ENCODE data around the gene PAH.

The PAH gene

DNA sequence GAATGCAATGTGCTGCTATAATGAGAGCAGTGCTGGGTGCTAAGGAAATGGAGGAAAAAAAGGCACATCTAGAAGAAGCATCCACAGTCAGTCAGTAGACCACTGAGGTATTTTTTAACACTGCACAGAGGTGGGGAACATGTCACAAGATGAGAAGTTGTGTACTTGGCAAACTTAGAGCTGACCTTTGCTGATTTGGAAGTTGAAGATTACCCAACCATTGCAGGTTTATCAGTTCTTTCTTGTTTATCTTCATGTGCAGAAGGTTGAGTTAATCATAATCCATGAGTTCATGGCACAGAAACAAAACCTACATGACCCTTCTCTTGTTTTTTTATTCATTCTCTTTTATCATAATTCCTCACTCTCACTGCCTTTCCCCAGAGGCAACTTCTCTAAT lies 3.2 kb upstream of the PAH start:
- Mint-ChIP-seq H3K27me3 (ENCODE audit: low read depth) (peaks cover 31% of the 10 kb centered on the region), H3K4me3 (no peak overlapping the region), H3K27ac (no peak overlapping the region), H3K36me3 (ENCODE audit: low read depth) (no peaks in the 10 kb centered on the region), H3K4me1 (no peaks in the 10 kb centered on the region), H3K9me3 (no peaks in the 10 kb centered on the region)
- TF ChIP-seq, protein P1, sequence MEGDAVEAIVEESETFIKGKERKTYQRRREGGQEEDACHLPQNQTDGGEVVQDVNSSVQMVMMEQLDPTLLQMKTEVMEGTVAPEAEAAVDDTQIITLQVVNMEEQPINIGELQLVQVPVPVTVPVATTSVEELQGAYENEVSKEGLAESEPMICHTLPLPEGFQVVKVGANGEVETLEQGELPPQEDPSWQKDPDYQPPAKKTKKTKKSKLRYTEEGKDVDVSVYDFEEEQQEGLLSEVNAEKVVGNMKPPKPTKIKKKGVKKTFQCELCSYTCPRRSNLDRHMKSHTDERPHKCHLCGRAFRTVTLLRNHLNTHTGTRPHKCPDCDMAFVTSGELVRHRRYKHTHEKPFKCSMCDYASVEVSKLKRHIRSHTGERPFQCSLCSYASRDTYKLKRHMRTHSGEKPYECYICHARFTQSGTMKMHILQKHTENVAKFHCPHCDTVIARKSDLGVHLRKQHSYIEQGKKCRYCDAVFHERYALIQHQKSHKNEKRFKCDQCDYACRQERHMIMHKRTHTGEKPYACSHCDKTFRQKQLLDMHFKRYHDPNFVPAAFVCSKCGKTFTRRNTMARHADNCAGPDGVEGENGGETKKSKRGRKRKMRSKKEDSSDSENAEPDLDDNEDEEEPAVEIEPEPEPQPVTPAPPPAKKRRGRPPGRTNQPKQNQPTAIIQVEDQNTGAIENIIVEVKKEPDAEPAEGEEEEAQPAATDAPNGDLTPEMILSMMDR (IDR thresholded peaks at IDR 0.05; ENCODE audit: unreplicated experiment in 3 of 3): no peak

DNA sequence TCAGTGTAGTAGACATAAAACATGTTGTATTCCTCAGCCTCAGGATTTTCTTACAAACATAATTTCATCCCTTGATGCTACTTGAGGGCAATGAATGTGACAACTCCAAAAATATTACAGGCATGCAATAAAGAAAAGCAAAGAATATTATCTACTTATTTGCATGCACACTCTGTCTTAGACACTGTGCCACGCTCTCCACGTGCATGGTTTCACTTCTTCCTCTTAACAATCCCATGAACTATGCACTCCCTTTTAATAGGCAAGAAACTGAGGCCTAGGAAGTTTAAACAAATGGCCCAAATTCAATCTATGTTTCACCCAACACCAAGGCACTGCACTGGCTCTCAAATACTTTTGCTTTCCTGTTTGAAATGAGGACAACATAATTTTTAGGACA lies 1.8 kb upstream of the PAH start:
- Mint-ChIP-seq H3K36me3 (ENCODE audit: low read depth) (no peaks in the 10 kb centered on the region), H3K4me3 (no peak overlapping the region), H3K9me3 (no peaks in the 10 kb centered on the region), H3K27ac (no peak overlapping the region), H3K27me3 (ENCODE audit: low read depth) (peaks cover 40% of the 10 kb centered on the region), H3K4me1 (no peaks in the 10 kb centered on the region)
- TF ChIP-seq, protein P1 (IDR thresholded peaks at IDR 0.05; ENCODE audit: unreplicated experiment in 3 of 3): no peak

DNA sequence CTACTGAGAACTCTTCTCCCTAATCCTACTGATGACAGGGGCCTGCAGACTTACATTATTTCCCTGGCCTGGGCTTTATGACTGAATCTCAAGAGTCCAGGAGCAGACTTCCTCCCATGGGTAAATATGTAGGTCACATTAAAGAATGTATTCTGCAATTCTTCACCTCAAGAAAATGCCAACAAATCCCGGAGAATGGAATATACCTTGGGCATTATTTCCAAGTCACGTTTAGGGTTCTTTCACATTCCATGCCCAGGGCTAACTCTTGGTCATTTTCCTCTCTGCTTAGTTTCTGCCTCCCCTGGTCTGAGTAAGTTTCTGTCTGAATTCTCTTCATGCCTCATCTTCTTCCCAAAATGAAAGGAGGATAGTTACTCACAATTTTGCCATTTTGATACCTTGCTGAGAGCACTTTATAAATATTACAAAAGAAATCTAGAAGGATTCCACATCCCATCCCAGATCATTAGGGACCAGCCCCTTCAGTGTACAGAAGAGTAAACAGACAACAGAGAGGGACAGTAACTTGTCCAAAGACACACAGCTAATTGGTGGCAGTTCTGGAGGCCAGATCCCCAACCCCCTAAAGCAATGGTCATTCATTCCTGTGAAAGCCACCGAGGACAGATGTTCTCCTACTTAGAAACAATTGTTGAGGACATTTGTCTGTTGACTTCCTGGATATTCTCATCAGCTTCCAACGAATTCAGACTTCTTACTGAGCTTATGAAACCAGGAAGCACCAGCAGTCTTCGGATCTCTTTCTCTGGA lies 605 bp downstream of the PAH start:
- Mint-ChIP-seq H3K36me3 (ENCODE audit: low read depth) (no peaks in the 10 kb centered on the region), H3K4me1 (no peaks in the 10 kb centered on the region), H3K27ac (no peak overlapping the region), H3K27me3 (ENCODE audit: low read depth) (peaks cover 37% of the 10 kb centered on the region), H3K9me3 (no peaks in the 10 kb centered on the region), H3K4me3 (peak overlapping the region in 2 of 3 experiments; percentile 43 to 62)
- TF ChIP-seq, protein P1 (IDR thresholded peaks at IDR 0.05; ENCODE audit: unreplicated experiment in 3 of 3): no peak

DNA sequence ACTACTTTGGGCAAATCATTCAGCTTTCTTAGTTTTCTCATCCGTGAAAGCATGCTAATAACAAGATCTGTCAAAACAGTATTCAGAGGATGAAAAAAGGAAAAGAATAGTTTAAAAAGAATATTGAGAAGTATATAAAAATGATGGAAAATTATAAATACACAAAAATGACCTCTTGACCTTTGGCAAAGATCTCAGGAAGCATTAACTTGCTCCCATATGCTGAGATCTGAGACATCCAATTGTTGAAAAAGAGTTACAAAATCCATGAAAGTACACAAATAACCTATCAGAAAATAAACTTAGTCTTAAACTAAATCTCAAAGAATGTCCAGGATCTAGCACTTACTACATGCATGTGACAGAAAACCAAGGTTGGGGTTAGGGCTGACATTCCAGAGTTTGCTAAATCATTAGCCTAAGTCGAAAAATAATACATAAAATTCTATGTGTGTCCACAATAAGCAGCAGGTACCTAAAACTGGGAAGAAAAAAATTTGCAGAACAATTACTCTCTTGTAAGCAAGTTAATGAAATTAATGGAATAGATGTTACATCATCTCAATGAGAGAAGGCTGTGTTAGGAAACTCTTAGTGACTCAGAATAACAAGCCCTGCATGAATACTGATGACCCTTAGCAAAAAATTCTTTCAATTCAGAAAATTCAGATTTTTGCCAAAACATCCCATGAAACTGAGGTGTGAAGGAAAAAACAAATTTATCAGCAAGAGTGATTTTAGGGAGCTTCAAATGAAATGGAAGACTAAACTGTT lies 3.4 kb downstream of the PAH start:
- Mint-ChIP-seq H3K27ac (no peak overlapping the region), H3K9me3 (no peaks in the 10 kb centered on the region), H3K36me3 (ENCODE audit: low read depth) (no peaks in the 10 kb centered on the region), H3K4me3 (no peak overlapping the region), H3K27me3 (ENCODE audit: low read depth) (peaks cover 43% of the 10 kb centered on the region), H3K4me1 (no peaks in the 10 kb centered on the region)
- TF ChIP-seq, protein P1 (IDR thresholded peaks at IDR 0.05; ENCODE audit: unreplicated experiment in 3 of 3): no peak

DNA sequence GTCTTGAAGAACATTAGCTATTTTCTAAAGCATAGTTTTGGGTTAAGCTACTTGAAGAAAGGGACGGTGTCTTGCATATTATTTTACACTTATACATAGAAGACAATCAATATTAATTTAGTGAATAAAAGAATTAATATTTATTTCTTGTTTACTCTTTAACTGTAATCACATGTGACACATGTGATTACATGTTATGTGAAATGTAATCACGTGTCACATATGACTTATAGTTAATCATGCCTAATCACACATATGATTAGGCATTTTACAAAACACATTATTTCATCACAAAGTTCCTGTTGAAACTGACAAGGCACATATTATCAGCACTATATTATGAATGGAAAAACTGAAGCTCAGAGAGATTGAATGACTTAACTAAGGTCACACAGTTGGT lies 4.8 kb downstream of the PAH start:
- Mint-ChIP-seq H3K4me3 (no peak overlapping the region), H3K4me1 (no peaks in the 10 kb centered on the region), H3K36me3 (ENCODE audit: low read depth) (no peaks in the 10 kb centered on the region), H3K27ac (no peak overlapping the region), H3K27me3 (ENCODE audit: low read depth) (peaks cover 35% of the 10 kb centered on the region), H3K9me3 (no peaks in the 10 kb centered on the region)
- TF ChIP-seq, protein P1 (IDR thresholded peaks at IDR 0.05; ENCODE audit: unreplicated experiment in 3 of 3): no peak
